ENCODE results near the gene SSC5D.

DNA sequence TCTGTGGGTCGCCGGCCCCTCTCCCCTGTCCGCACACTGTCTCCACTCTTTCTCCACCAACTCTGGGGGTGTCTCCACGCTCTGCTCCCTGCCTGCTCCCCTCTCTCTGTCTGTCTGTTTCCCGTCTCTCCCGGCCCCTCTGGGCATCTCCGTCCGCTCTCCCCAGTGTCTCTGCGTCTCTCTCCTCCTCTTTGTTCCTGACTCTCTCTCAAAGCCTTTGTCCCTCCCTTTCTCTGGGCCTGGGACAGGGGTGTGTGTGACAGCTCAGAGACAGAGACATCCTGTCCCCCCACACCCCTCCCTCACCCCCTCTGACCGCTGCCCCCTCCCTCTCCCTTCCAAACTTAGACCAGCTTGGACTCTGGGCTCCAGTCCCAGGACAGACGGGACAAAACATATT lies 57.8 kb downstream of the SSC5D start:
- TF ChIP-seq YY1 (IDR thresholded peaks at IDR 0.05; ENCODE audit: low read depth), result no peak
- TF ChIP-seq TAF1 (IDR thresholded peaks at IDR 0.05; ENCODE audit: low read depth), result no peak
- TF ChIP-seq CREB1 (IDR thresholded peaks at IDR 0.05; ENCODE audit: low read depth), result no peak
- TF ChIP-seq ZBTB7A (IDR thresholded peaks at IDR 0.05; ENCODE audit: low read depth), result no peak
- no peak for TF ChIP-seq RAD21 (IDR thresholded peaks at IDR 0.05; ENCODE audit: low read depth)
- TF ChIP-seq TCF12 (IDR thresholded peaks at IDR 0.05; ENCODE audit: low read depth), result no peak

Data from Ishikawa (cell line).